Peyer's patch (tissue), 4 donors: ENCODE measurements around the gene SRCIN1. TPM values are rescaled to one million over a fixed set of nuclear protein-coding genes. Genes with fewer than 3 reads are reported as not detected.
"Not testable (repeated sequence)": the region's sequence is repeated elsewhere in the genome, so short reads cannot be mapped to it uniquely, and the experiment has no call there.

Source experiments
- DNase-seq, 3 donors: peaks; one replicate each; pipeline ENCODE4 v3.0.0-alpha.2; 2017 to 2019
- H3K27ac ChIP-seq, 4 donors: fragments of 200-600 bp; sonication (generic); one replicate each; pipeline ENCODE4 v1.5.1; 2016 to 2019
- H3K27me3 ChIP-seq, 2 donors: fragments of 200-600 bp; sonication (generic); one replicate each; pipeline ENCODE4 v1.5.1; 2019
- H3K36me3 ChIP-seq, 3 donors: fragments of 200-600 bp; sonication (generic); one replicate each; pipeline ENCODE4 v1.5.1; 2016 to 2019
- H3K4me1 ChIP-seq, 4 donors: fragments of 200-600 bp; sonication (generic); one replicate each; pipeline ENCODE4 v1.5.1; 2016 to 2019
- H3K4me3 ChIP-seq, 4 donors: fragments of 200-600 bp; sonication (generic); 1 replicate in 3 of 4; 2 replicates in 1 of 4; pipeline ENCODE4 v1.5.1; 2016 to 2019; ENCODE audit warnings: mild to moderate bottlenecking in 1 of 4
- H3K9me3 ChIP-seq, 4 donors: fragments of 200-600 bp; sonication (generic); one replicate each; pipeline ENCODE4 v1.5.1; 2016 to 2019; ENCODE audit warnings: mild to moderate bottlenecking in 1 of 4
- CTCF ChIP-seq, 6 experiments: fragments of 450-650 bp in 4 of 6; fragments of 200-600 bp in 2 of 6; sonication (generic) in 1 of 6; IDR thresholded peaks; one replicate each; pipeline ENCODE4 v1.5.1; 2017 to 2019; ENCODE audit warnings: antibody characterized with exemption in 6 of 6, mild to moderate bottlenecking in 3 of 6, moderate library complexity in 1 of 6
- POLR2A ChIP-seq, 2 donors: fragments of 450-650 bp; IDR thresholded peaks; one replicate each; pipeline ENCODE4 v1.5.1; 2017; ENCODE audit warnings: antibody characterized with exemption in 2 of 2, mild to moderate bottlenecking in 2 of 2, moderate library complexity in 2 of 2
- total RNA-seq, 4 donors: library from RNA; depleted of rRNA; stranded (reverse); fragments of >200 nt; gene quantifications; one replicate each; pipeline ENCODE4 v1.1.0, GENCODE V29; 2016

The SRCIN1 gene
- total RNA-seq, 4 donors from 2014 or later, result 3.2 to 10.6 (median 8.4) TPM

- H3K36me3 ChIP-seq, result no peaks in the 10 kb centered on the region
- TF ChIP-seq CTCF (IDR thresholded peaks at IDR 0.05), result no peak
- no peak for TF ChIP-seq POLR2A (IDR thresholded peaks at IDR 0.05)
- DNase-seq, result no peak
- peaks cover 0 to 15% (median 7%) of the 10 kb centered on the region in 4 donors for H3K4me1 ChIP-seq
- no peak overlapping the region for H3K4me3 ChIP-seq
- H3K27ac ChIP-seq, result no peak overlapping the region
- no peaks in the 10 kb centered on the region for H3K9me3 ChIP-seq
- H3K27me3 ChIP-seq, result peaks cover 0 to 13% of the 10 kb centered on the region in 2 donors
Observed at GRCh38 chr17:38508570-38508950, 97.2 kb downstream of the SRCIN1 start.

DNA sequence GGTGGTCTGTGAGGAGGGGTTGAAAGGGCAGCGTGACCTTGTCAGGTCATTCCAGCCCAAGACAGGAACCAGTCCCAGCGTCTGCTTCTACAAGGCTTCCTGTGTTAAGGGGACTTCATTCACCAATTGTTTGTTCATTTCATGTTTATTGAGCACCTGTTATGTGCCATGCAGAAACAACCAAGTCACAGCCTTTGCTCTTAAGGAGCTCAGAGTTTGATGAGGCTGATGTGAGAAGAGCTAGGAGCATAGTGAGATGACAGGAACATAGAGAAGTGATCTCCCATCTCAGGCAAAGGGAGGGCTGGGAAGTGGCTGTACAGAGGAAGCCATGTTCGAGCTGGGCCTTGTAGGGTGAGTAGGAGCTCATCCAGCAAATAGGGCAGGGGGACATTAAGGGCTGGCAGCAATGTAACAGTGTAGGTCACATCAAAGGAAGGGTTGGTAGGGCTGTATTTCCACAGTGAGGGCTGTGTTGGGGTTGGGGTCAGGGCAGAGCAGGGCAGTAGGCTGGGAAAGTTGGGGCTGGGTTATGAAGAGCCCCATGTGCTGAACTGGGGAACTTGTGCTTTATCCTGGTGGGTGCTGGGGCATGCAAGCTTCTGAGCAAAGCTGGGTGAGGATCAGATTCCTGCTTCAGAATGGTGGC, 97.7 kb downstream of the SRCIN1 start:
- H3K9me3 ChIP-seq, result no peaks in the 10 kb centered on the region
- no peaks in the 10 kb centered on the region for H3K36me3 ChIP-seq
- H3K4me3 ChIP-seq, result no peak overlapping the region
- H3K4me1 ChIP-seq, result peaks cover 0 to 15% (median 7%) of the 10 kb centered on the region in 4 donors
- DNase-seq, result no peak
- no peak overlapping the region for H3K27ac ChIP-seq
- TF ChIP-seq CTCF (IDR thresholded peaks at IDR 0.05), result no peak
- TF ChIP-seq POLR2A (IDR thresholded peaks at IDR 0.05), result no peak
- H3K27me3 ChIP-seq, result peaks cover 0 to 13% of the 10 kb centered on the region in 2 donors

- Histone ChIP-seq H3K27me3 (peaks cover 0 to 13% of the 10 kb centered on the region in 2 donors), H3K27ac (no peak overlapping the region), H3K9me3 (no peaks in the 10 kb centered on the region), H3K4me1 (peaks cover 0 to 15% (median 7%) of the 10 kb centered on the region in 4 donors), H3K4me3 (no peak overlapping the region), H3K36me3 (no peaks in the 10 kb centered on the region)
- TF ChIP-seq CTCF (IDR thresholded peaks at IDR 0.05), result no peak
- no peak for TF ChIP-seq POLR2A (IDR thresholded peaks at IDR 0.05)
- no peak for DNase-seq
Observed at GRCh38 chr17:38507436-38507835, 98.3 kb downstream of the SRCIN1 start.

- Histone ChIP-seq H3K27me3 (no peaks in the 10 kb centered on the region), H3K9me3 (no peaks in the 10 kb centered on the region), H3K4me3 (no peak overlapping the region), H3K4me1 (no peaks in the 10 kb centered on the region), H3K36me3 (no peaks in the 10 kb centered on the region), H3K27ac (no peak overlapping the region)
- DNase-seq, result no peak
- TF ChIP-seq POLR2A (IDR thresholded peaks at IDR 0.05) (no peak), CTCF (IDR thresholded peaks at IDR 0.05) (no peak)
Observed at GRCh38 chr17:38504216-38504615, 101.5 kb downstream of the SRCIN1 start.

- H3K4me1 ChIP-seq, DNase-seq, H3K4me3 ChIP-seq, H3K27me3 ChIP-seq, H3K27ac ChIP-seq, H3K36me3 ChIP-seq, H3K9me3 ChIP-seq: not testable (repeated sequence)
Observed at GRCh38 chr17:38503286-38503913, 102.4 kb downstream of the SRCIN1 start.

GRCh38 chr17:38501718-38502117, 104.0 kb downstream of the SRCIN1 start:
- H3K4me1 ChIP-seq, H3K27ac ChIP-seq, H3K9me3 ChIP-seq, DNase-seq, H3K27me3 ChIP-seq, H3K4me3 ChIP-seq, H3K36me3 ChIP-seq: not testable (repeated sequence)

- H3K27me3 ChIP-seq, H3K27ac ChIP-seq, H3K4me3 ChIP-seq, DNase-seq, H3K4me1 ChIP-seq, H3K9me3 ChIP-seq: not testable (repeated sequence)
- peaks cover 0 to 10% (median 0%) of the 10 kb centered on the region in 3 donors for H3K36me3 ChIP-seq
Observed at GRCh38 chr17:38499230-38499629, 106.5 kb downstream of the SRCIN1 start.
